MM.1S (cell line): ENCODE measurements around the gene CSN2.

ENCODE experiments used
- CTCF ChIP-seq: fragments of 300-600 bp; sonication (generic); IDR thresholded peaks from 2 replicates; pipeline ENCODE4 v1.5.1; 2016; ENCODE audit warnings: antibody characterized with exemption, low read length, mixed read lengths
- EZH2 ChIP-seq: fragments of 300-600 bp; sonication (generic); optimal IDR thresholded peaks from 2 replicates; pipeline ENCODE3; 2017; ENCODE audit warnings: low read depth, mild to moderate bottlenecking, antibody characterized with exemption, low read length, mixed read lengths

GRCh38 chr4:69965628-69966027 lies at the start of gene CSN2:
- no peak for TF ChIP-seq CTCF
- TF ChIP-seq EZH2: no peak
